Stimulated activated CD4-positive, alpha-beta T cell treated with anti-CD3 and anti-CD28 coated beads, Interleukin-1b, Interleukin-23, amount 100 ng/mL, for 24 hours (primary cell): Measurements from ENCODE around the gene FIGNL2.

Experiments
- DNase-seq, 4 experiments: peaks; one replicate each; pipeline ENCODE4 v3.0.0-alpha.2; 2020; ENCODE audit warnings: low read depth in 4 of 4, low spot score in 1 of 4

Gene FIGNL2

DNA sequence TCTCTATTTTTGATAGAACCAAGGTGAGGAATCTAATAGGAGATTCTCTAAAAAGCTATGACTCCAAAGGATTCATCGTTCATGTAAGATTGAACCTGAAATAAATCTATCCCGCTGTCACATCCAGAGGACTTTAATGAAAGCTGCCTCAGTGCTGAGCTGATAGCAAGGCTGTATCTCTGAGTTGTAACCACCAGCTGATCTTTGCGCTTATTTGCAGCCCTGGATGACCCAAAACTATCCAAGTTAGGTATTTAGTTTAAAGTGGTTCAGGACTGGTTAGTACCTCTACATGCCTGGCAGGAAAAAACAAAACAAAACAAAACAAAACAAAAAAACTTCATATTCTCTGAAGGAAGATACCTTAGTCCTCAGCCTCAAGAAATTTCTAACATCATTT, 30.6 kb upstream of the FIGNL2 start:
- DNase-seq = no peak

- no peak for DNase-seq
These were observed 26.0 kb upstream of the FIGNL2 start for GRCh38 chr12:51874486-51874885.

- no peak for DNase-seq
These were observed 25.5 kb upstream of the FIGNL2 start for GRCh38 chr12:51874000-51874399.

DNA sequence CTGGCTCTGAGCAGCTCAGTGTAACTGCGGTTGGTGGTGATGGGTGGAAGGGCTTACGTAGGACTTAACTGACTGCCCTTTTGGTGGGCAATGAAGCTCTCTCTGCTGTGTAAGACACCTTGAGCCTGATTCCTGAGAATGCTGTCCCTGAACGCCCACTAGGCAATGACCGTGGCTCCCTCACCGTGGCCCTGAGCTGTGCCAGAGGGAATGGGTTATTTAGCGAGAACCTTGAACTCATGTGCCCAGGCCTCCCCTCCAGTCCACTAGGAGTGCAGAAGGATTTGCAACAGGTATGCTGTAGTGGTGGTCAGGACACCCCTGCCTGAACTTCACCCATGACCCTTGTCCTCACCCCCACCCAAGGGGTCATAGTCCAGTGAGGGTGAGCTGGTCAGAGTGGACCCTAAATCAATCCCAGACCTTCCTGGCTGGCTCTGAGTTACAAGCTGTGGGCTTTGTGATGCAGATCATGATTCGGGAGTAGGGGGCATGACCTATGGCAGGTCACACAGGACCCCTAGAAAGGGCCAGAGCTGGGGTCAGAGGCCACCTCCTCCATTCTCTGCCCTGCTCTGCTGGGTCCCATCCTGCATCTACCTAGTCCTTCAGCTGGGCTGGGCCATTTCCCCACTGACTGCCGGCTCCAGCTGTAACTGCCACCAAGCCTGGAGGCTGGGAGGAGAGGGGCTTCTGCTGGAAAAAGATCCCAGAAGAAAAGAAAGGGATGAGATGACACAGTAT, 24.9 kb upstream of the FIGNL2 start:
- no peak for DNase-seq

DNA sequence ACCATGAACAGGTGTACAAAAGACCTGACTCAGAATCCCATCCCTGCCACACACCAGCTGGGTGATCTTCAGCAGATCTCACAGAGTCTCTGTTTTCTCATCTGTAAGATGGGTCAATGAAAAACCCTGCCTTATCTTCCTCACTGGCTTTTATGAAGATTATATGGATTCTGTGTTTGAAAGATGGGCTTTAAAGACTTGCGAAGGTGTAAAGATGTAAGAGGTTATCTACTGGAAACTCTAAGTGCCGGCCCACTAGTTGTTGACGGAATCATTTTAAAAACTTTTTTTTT, 24.1 kb upstream of the FIGNL2 start:
- DNase-seq = no peak

GRCh38 chr12:51871918-51872688, 23.6 kb upstream of the FIGNL2 start:
- no peak for DNase-seq

- no peak for DNase-seq
These were observed 22.6 kb upstream of the FIGNL2 start for GRCh38 chr12:51871126-51871525.

DNA sequence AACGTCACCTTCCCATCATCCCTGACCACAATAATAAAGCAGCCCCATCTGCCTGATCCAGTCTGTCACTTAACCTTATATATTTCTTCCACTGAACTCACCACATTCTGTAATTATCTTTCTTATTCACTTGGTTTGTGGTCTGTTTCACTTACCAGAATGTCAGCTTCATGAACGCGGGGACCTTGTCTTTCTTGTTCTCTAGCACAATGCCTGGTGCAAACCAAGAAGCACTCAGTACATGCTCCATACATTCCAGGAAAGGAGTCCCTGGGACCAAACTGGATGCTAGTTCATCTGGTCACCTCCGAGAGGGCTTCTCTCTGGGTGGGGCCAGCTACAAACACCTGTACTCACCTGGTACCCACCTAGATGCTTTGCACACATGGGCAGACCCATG, 22.0 kb upstream of the FIGNL2 start:
- no peak for DNase-seq

DNA sequence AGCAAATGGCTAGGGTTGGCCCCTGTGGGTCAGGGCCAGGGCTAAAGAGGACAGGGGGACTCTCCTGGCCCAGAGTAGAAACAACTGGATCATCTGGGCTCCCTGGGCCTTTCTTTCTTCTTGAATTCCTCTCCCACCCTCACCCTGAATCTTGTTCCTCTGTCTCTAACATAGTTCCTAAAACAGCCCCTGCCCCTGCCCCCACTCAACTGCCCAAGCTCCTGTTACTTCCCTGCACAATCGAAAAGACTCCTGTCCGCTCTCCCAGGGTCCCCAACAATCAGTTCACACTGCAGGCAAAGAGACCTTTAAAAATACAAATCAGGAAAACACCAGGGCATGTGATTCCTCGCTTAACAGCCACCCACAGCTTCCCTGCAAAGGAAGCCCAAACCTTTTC, 21.4 kb upstream of the FIGNL2 start:
- no peak for DNase-seq

GRCh38 chr12:51869496-51869865, 21.0 kb upstream of the FIGNL2 start:
- DNase-seq = no peak

GRCh38 chr12:51868821-51869495, 20.4 kb upstream of the FIGNL2 start:
- no peak for DNase-seq

GRCh38 chr12:51867796-51868428, 19.4 kb upstream of the FIGNL2 start:
- no peak for DNase-seq

DNA sequence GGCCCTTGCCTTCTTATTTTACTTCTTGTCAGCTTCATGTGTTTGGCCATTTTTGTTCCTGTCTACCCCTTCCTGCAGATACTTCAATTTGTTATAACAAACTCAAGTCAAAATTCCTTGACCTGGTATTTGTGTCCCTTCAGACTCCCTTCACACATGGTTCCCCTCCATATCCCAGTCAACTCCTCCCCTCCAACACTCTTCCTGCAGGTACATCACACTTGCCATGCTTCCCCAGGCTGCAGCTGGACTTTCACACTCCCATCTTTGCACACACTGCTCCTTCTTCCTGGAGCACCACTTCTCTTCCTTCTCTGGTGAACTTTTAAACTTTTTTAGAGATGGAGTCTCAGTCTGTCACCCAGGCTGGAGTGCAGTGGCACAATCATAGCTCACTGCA, 18.9 kb upstream of the FIGNL2 start:
- DNase-seq = no peak

DNA sequence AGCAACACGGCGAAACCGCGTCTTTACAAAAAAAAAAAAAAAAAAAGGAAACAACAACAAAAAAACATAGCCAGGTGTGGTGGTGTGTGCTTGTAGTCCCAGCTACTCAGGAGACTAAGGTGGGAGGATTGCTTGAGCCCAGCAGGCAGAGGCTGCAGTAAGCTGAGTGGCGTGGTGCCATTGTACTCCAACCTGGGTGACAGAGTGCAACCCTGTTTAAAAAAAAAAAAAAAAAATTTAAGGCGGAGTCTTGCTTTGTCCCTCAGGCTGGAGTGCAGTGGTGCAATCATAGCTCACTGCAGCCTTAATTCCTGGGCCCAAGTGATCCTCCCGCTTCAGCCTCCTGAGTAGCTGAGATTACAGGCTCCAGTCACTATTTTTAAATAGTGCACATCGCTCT, 18.2 kb upstream of the FIGNL2 start:
- no peak for DNase-seq

DNA sequence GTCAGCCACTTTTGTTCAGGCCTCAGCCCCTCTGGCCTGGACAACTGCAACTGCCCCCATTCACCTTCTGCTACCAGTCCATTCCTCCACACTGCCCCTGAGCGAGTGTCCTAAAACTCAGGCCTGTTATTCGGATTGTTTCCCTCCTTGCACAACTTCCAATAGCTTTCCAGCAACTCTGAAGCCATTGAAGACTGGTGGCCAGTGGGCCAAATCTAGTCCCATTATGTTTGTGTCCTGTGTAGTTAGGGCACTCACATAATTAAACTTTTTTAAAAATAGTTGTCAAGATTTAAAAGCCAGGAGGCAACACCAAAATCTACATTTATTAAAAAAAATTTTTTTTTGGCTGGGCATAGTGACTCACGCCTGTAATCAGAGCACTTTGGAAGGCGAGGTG, 17.8 kb upstream of the FIGNL2 start:
- no peak for DNase-seq

- DNase-seq = no peak
These were observed 17.3 kb upstream of the FIGNL2 start for GRCh38 chr12:51865757-51866270.

GRCh38 chr12:51864833-51865670, 16.5 kb upstream of the FIGNL2 start:
- DNase-seq = no peak

GRCh38 chr12:51863933-51864832, 15.7 kb upstream of the FIGNL2 start:
- no peak for DNase-seq

GRCh38 chr12:51863363-51863932, 14.9 kb upstream of the FIGNL2 start:
- no peak for DNase-seq
